ENCODE results near the gene CIP2A. TPM values are rescaled to one million over a fixed set of nuclear protein-coding genes. Genes with fewer than 3 reads are reported as not detected.

CIP2A gene
- total and polyA plus RNA-seq, 2 of the 4 experiments (the other 2 are of a cell fraction), result 8.5 to 27.8 TPM

DNA sequence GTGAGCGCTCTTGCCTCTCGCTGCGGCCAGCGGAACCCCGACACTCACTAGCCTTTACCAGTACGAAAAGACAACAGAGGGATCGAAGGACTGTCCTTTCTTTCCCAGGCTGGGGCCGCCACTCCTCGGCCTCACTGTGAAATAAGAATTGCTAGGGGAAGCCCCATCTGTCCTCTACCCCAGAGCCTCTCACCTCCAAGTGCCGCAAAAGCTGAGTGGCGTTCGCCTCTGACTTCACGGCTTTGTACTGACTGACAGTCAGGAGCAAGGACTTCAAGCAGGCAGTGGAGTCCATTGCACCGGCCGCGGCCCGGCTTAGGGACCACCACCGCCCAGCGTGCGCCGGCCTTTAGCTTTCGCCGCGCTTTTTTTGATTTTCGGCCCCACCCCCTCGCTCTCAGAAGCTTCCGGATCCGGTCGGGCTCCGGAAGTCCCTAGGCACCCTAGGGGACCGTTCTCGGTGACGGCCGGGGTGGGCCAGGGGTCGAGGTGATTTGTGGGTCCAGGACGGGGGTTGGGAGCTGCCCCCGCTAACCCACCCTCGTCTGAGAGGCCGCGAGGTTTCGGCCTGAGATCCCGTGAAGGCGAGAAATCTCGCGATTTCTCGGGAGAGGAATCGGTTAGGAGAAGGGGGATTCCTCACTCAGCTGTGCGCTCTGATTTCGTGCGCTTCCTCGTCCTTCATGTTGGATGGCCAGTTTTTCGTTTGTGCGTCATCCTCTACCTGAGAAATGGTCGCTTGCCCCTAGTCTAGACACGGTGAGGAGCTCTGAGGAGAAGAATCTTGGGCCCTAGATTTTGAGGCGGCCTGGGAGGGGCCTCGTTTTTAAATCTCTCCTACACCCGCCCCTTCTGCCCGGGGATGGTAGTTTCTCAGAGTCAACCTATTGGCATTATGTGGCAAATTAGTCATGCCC, at the start of gene CIP2A, which contains the start of gene DZIP3 (continued):
- TF ChIP-seq, protein P1, sequence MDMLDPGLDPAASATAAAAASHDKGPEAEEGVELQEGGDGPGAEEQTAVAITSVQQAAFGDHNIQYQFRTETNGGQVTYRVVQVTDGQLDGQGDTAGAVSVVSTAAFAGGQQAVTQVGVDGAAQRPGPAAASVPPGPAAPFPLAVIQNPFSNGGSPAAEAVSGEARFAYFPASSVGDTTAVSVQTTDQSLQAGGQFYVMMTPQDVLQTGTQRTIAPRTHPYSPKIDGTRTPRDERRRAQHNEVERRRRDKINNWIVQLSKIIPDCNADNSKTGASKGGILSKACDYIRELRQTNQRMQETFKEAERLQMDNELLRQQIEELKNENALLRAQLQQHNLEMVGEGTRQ (IDR thresholded peaks at IDR 0.05; ENCODE audit: low read depth, low read length), result peak; percentile 5; the same call in 1 of the 2 replicates
- TF ChIP-seq MAZ (IDR thresholded peaks at IDR 0.05; ENCODE audit: borderline replicate concordance, low read depth, low read length) (peak; percentile 85), MXI1 (IDR thresholded peaks at IDR 0.05; ENCODE audit: borderline replicate concordance, low read depth, low read length) (peak; percentile 99)

DNA sequence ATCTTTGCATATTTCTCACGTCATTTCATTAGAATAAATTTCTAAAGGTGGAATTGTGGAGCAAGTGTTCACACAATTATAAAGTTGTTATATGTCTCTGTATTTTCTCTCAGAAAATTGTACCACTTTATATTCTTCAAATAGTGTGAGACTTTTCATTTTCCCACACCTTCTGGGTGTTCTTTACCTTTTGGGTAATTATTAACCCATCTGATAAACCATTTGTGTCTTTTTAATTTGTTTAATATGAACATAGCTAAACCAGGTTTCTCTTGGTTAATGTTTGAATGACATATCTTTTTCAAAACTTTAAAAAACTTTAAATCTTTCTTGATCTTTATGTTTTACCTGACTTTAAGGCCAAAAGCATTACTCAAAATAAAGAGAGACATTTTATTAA, 40.7 kb upstream of the CIP2A start:
- H2BK20ac ChIP-seq (ENCODE audit: low read depth, low read length), result no peak overlapping the region
- H4K91ac ChIP-seq (ENCODE audit: insufficient read depth, low read depth, low read length), result no peak overlapping the region
- no peak overlapping the region for H3K56ac ChIP-seq (ENCODE audit: extremely low read depth, insufficient read depth, low read length)
- H2AK9ac ChIP-seq (replicated peaks; ENCODE audit: low read depth, low read length, poor library complexity), result no peak overlapping the region
- H3K9ac ChIP-seq (ENCODE audit: low read depth, low read length), result no peak overlapping the region
- H2BK15ac ChIP-seq (ENCODE audit: low read depth, low read length), result no peak overlapping the region
- DNase-seq, result no peak
- in situ Hi-C loops (cut with MboI; ENCODE audit: low sequenced_read_pairs) (no loop called here), intact Hi-C loops (cut with micrococcal nuclease) (no loop called here), dilution Hi-C loops (cut with HindIII; ENCODE audit: low sequenced_read_pairs, unreplicated experiment) (no loop called here)
- no peaks in the 10 kb centered on the region for H3K27me3 ChIP-seq (ENCODE audit: control insufficient read depth, insufficient read depth, low read length)
- no peak overlapping the region for H2BK5ac ChIP-seq (ENCODE audit: low read depth, low read length, poor library complexity, severe bottlenecking)
- no peaks in the 10 kb centered on the region for H3K4me1 ChIP-seq (ENCODE audit: control insufficient read depth, insufficient read depth, low read length)
- no peaks in the 10 kb centered on the region for H3K36me3 ChIP-seq (ENCODE audit: control insufficient read depth, insufficient read depth, low read length)
- no peaks in the 10 kb centered on the region for H3K9me3 ChIP-seq (ENCODE audit: control insufficient read depth, insufficient read depth, low read length)
- H3K27ac ChIP-seq (ENCODE audit: insufficient read depth, low read length), result no peak overlapping the region
- POLR2A ChIA-PET (ENCODE audit: unreplicated experiment), result no interaction called here
- H3K9me1 ChIP-seq (ENCODE audit: insufficient read depth, low read length), result no peaks in the 10 kb centered on the region
- no peak overlapping the region for H3K4me2 ChIP-seq (ENCODE audit: low read depth, low read length)
- no peak for ATAC-seq (ENCODE audit: low read depth)
- H4K20me1 ChIP-seq (ENCODE audit: insufficient read depth, low read length), result no peaks in the 10 kb centered on the region
- no TSS peak for BruUV-seq (replicated peaks)
- no peak overlapping the region for H4K8ac ChIP-seq (ENCODE audit: low read depth in 2 of 2, low read length in 2 of 2)
- H4K5ac ChIP-seq (ENCODE audit: low read depth, low read length), result no peak overlapping the region
- no peak overlapping the region for H3K23ac ChIP-seq (ENCODE audit: low read depth, low read length)
- no peak overlapping the region for H3K14ac ChIP-seq (replicated peaks; ENCODE audit: low read depth, low read length)
- WGBS, 2 experiments (ENCODE audit: extremely low coverage in 2 of 2, insufficient read length in 1 of 2), result no CpG with 5 or more reads among the region's 1 CpG
- H2AK5ac ChIP-seq (ENCODE audit: low read depth, low read length), result no peak overlapping the region
- H3K4ac ChIP-seq (ENCODE audit: low read depth, low read length), result no peak overlapping the region
- H3K79me1 ChIP-seq (ENCODE audit: low read depth in 1 of 2, low read length in 2 of 2), result no peaks in the 10 kb centered on the region
- no peak overlapping the region for H2AFZ ChIP-seq (replicated peaks; ENCODE audit: low read length, poor library complexity)
- no peak overlapping the region for H2BK120ac ChIP-seq (ENCODE audit: low read depth, low read length)
- CTCF ChIA-PET, result no interaction called here
- no peak overlapping the region for H3K4me3 ChIP-seq (ENCODE audit: insufficient read depth, low read depth, low read length)
- H3K18ac ChIP-seq (ENCODE audit: low read depth, low read length), result no peak overlapping the region
- no peak for TF ChIP-seq MXI1 (IDR thresholded peaks at IDR 0.05; ENCODE audit: borderline replicate concordance, low read depth, low read length)
- no peak for TF ChIP-seq POLR2A (IDR thresholded peaks at IDR 0.05; ENCODE audit: low read depth, low read length)
- no peak for TF ChIP-seq BHLHE40 (IDR thresholded peaks at IDR 0.05; ENCODE audit: low read depth, low read length)
- TF ChIP-seq, protein P1 (IDR thresholded peaks at IDR 0.05; ENCODE audit: low read depth, low read length), result no peak
- no peak for TF ChIP-seq NFE2L2 (IDR thresholded peaks at IDR 0.05; ENCODE audit: low read depth, low read length)
- TF ChIP-seq MAZ (IDR thresholded peaks at IDR 0.05; ENCODE audit: borderline replicate concordance, low read depth, low read length), result no peak
- no peak for TF ChIP-seq FOS (IDR thresholded peaks at IDR 0.05; ENCODE audit: low read depth, low read length)
- no peak for TF ChIP-seq CEBPB (IDR thresholded peaks at IDR 0.05; ENCODE audit: low read depth, low read length)
- TF ChIP-seq, protein P2, sequence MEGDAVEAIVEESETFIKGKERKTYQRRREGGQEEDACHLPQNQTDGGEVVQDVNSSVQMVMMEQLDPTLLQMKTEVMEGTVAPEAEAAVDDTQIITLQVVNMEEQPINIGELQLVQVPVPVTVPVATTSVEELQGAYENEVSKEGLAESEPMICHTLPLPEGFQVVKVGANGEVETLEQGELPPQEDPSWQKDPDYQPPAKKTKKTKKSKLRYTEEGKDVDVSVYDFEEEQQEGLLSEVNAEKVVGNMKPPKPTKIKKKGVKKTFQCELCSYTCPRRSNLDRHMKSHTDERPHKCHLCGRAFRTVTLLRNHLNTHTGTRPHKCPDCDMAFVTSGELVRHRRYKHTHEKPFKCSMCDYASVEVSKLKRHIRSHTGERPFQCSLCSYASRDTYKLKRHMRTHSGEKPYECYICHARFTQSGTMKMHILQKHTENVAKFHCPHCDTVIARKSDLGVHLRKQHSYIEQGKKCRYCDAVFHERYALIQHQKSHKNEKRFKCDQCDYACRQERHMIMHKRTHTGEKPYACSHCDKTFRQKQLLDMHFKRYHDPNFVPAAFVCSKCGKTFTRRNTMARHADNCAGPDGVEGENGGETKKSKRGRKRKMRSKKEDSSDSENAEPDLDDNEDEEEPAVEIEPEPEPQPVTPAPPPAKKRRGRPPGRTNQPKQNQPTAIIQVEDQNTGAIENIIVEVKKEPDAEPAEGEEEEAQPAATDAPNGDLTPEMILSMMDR (conservative IDR thresholded peaks at IDR 0.05; ENCODE audit: low read depth, low read length), result no peak
- TF ChIP-seq SMC3 (IDR thresholded peaks at IDR 0.05; ENCODE audit: low read depth, low read length), result no peak
- no peak for TF ChIP-seq RAD21 (IDR thresholded peaks at IDR 0.05; ENCODE audit: low read length)
- no peak for TF ChIP-seq RCOR1 (IDR thresholded peaks at IDR 0.05; ENCODE audit: insufficient replicate concordance, low read length)
